Neural progenitor cell (in vitro differentiated cells): ENCODE results near the gene PLXNC1. TPM values are rescaled to one million over a fixed set of nuclear protein-coding genes. Genes with fewer than 3 reads are reported as not detected.

Experiments used
- DNase-seq: peaks from one replicate; pipeline ENCODE4 v3.0.0-alpha.2; 2016; ENCODE audit warnings: low spot score
- H2AFZ ChIP-seq: fragments of 200-600 bp; sonication (generic); replicated peaks from 2 replicates; pipeline ENCODE4 v1.6.1; 2016; ENCODE audit warnings: antibody characterized with exemption
- H3F3A ChIP-seq: fragments of 200-600 bp; sonication (generic); 2 replicates; pipeline ENCODE4 v1.6.1; 2016; ENCODE audit warnings: antibody characterized with exemption, low read depth
- H3K27ac ChIP-seq: fragments of 200-600 bp; sonication (generic); 2 replicates; pipeline ENCODE4 v1.5.1; 2016; ENCODE audit warnings: mild to moderate bottlenecking
- H3K27me3 ChIP-seq: fragments of 200-600 bp; sonication (generic); 2 replicates; pipeline ENCODE4 v1.6.1; 2016; ENCODE audit warnings: mild to moderate bottlenecking, moderate library complexity
- H3K36me3 ChIP-seq: fragments of 200-600 bp; sonication (generic); 2 replicates; pipeline ENCODE4 v1.5.1; 2016
- H3K4me1 ChIP-seq: fragments of 200-600 bp; sonication (generic); 2 replicates; pipeline ENCODE4 v1.6.1; 2016; ENCODE audit warnings: mixed run types
- H3K4me2 ChIP-seq: fragments of 200-600 bp; sonication (generic); 2 replicates; pipeline ENCODE4 v1.6.1; 2016
- H3K4me3 ChIP-seq: fragments of 200-600 bp; sonication (generic); 2 replicates; pipeline ENCODE4 v1.5.1; 2016
- H3K79me2 ChIP-seq: fragments of 200-600 bp; sonication (generic); 2 replicates; pipeline ENCODE4 v1.6.1; 2016; ENCODE audit warnings: low read depth
- H3K9ac ChIP-seq: fragments of 200-600 bp; sonication (generic); 2 replicates; pipeline ENCODE4 v1.6.1; 2016
- H3K9me3 ChIP-seq: fragments of 200-600 bp; sonication (generic); 2 replicates; pipeline ENCODE4 v1.5.1; 2016; ENCODE audit warnings: low read depth
- H4K20me1 ChIP-seq: fragments of 200-600 bp; sonication (generic); 2 replicates; pipeline ENCODE4 v1.6.1; 2016; ENCODE audit warnings: low read depth
- H3K27ac Mint-ChIP-seq: 3 replicates; pipeline ENCODE4 v1.8.0; 2021; ENCODE audit warnings: mixed read lengths
- H3K27me3 Mint-ChIP-seq: 2 replicates; pipeline ENCODE4 v1.8.0; 2022; ENCODE audit warnings: low read depth, mild to moderate bottlenecking, inconsistent platforms, moderate library complexity, mixed read lengths; ENCODE audit not compliant: insufficient read depth
- H3K36me3 Mint-ChIP-seq: 3 replicates; pipeline ENCODE4 v1.8.0; 2021; ENCODE audit warnings: mixed read lengths
- H3K4me1 Mint-ChIP-seq: 3 replicates; pipeline ENCODE4 v1.8.0; 2021; ENCODE audit warnings: mixed read lengths
- H3K4me3 Mint-ChIP-seq: 3 replicates; pipeline ENCODE4 v1.8.0; 2021; ENCODE audit warnings: mild to moderate bottlenecking, moderate library complexity, mixed read lengths
- H3K9me3 Mint-ChIP-seq: 3 replicates; pipeline ENCODE4 v1.8.0; 2020; ENCODE audit warnings: mixed read lengths
- EZH2 ChIP-seq: fragments of 200-600 bp; sonication (generic); IDR thresholded peaks from 2 replicates; pipeline ENCODE4 v1.6.1; 2017; ENCODE audit warnings: antibody characterized with exemption, mild to moderate bottlenecking, moderate library complexity
- EZH2phosphoT487 ChIP-seq: fragments of 200-600 bp; sonication (generic); IDR thresholded peaks from 2 replicates; pipeline ENCODE4 v1.6.1; 2017; ENCODE audit warnings: antibody characterized with exemption
- total RNA-seq: library from RNA; depleted of rRNA; stranded (reverse); fragments of >200 nt; gene quantifications from 2 replicates; pipeline ENCODE4 v1.2.3, GENCODE V29; 2015; ENCODE audit warnings: low replicate concordance
- TF ChIP-seq, protein P1 (sequence below): fragments of 200-600 bp; sonication (generic); IDR thresholded peaks from 2 replicates; pipeline ENCODE4 v1.5.1; 2017; ENCODE audit warnings: antibody characterized with exemption, mild to moderate bottlenecking

The PLXNC1 gene
- total RNA-seq, 1 donor from 2014 or later = 16.7 TPM

GRCh38 chr12:94269316-94269999 lies 121.1 kb downstream of the PLXNC1 start:
- H3K27me3 ChIP-seq = no peaks in the 10 kb centered on the region
- H3F3A ChIP-seq = no peaks in the 10 kb centered on the region
- peaks cover 13% of the 10 kb centered on the region for H3K4me1 ChIP-seq
- H3K36me3 ChIP-seq = no peaks in the 10 kb centered on the region
- Mint-ChIP-seq H3K4me3 (no peak overlapping the region), H3K9me3 (no peaks in the 10 kb centered on the region), H3K36me3 (peaks cover 29% of the 10 kb centered on the region), H3K4me1 (peaks cover 5% of the 10 kb centered on the region), H3K27ac (no peak overlapping the region), H3K27me3 (peaks cover 7% of the 10 kb centered on the region)
- no peak overlapping the region for H3K27ac ChIP-seq
- TF ChIP-seq EZH2phosphoT487 (no peak), EZH2 (no peak)
- TF ChIP-seq, protein P1, sequence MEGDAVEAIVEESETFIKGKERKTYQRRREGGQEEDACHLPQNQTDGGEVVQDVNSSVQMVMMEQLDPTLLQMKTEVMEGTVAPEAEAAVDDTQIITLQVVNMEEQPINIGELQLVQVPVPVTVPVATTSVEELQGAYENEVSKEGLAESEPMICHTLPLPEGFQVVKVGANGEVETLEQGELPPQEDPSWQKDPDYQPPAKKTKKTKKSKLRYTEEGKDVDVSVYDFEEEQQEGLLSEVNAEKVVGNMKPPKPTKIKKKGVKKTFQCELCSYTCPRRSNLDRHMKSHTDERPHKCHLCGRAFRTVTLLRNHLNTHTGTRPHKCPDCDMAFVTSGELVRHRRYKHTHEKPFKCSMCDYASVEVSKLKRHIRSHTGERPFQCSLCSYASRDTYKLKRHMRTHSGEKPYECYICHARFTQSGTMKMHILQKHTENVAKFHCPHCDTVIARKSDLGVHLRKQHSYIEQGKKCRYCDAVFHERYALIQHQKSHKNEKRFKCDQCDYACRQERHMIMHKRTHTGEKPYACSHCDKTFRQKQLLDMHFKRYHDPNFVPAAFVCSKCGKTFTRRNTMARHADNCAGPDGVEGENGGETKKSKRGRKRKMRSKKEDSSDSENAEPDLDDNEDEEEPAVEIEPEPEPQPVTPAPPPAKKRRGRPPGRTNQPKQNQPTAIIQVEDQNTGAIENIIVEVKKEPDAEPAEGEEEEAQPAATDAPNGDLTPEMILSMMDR = no peak
- no peaks in the 10 kb centered on the region for H3K9me3 ChIP-seq
- H3K9ac ChIP-seq = no peak overlapping the region
- no peaks in the 10 kb centered on the region for H3K79me2 ChIP-seq
- no peak for DNase-seq
- no peak overlapping the region for H3K4me2 ChIP-seq
- H4K20me1 ChIP-seq = no peaks in the 10 kb centered on the region
- H3K4me3 ChIP-seq = no peak overlapping the region
- H2AFZ ChIP-seq = no peak overlapping the region

GRCh38 chr12:94271351-94271750 lies 123.0 kb downstream of the PLXNC1 start:
- H3K27ac Mint-ChIP-seq = no peak overlapping the region
- TF ChIP-seq, protein P1 = no peak
- TF ChIP-seq EZH2phosphoT487 (no peak), EZH2 (no peak)
- H3K4me1 Mint-ChIP-seq = no peaks in the 10 kb centered on the region
- H3K4me3 ChIP-seq = no peak overlapping the region
- no peak overlapping the region for H3K4me3 Mint-ChIP-seq
- H3K4me1 ChIP-seq = peaks cover 9% of the 10 kb centered on the region
- no peaks in the 10 kb centered on the region for H3K9me3 Mint-ChIP-seq
- no peaks in the 10 kb centered on the region for H3K36me3 ChIP-seq
- H3F3A ChIP-seq = no peaks in the 10 kb centered on the region
- no peak overlapping the region for H3K27ac ChIP-seq
- H3K27me3 ChIP-seq = no peaks in the 10 kb centered on the region
- no peak overlapping the region for H2AFZ ChIP-seq
- H3K4me2 ChIP-seq = no peak overlapping the region
- H3K9me3 ChIP-seq = no peaks in the 10 kb centered on the region
- no peaks in the 10 kb centered on the region for H3K79me2 ChIP-seq
- H4K20me1 ChIP-seq = no peaks in the 10 kb centered on the region
- H3K9ac ChIP-seq = no peak overlapping the region
- peaks cover 17% of the 10 kb centered on the region for H3K36me3 Mint-ChIP-seq
- H3K27me3 Mint-ChIP-seq = peaks cover 4% of the 10 kb centered on the region
- DNase-seq = no peak

- H3K4me3 ChIP-seq = no peak overlapping the region
- no peaks in the 10 kb centered on the region for H3K79me2 ChIP-seq
- H3K36me3 ChIP-seq = no peaks in the 10 kb centered on the region
- no peaks in the 10 kb centered on the region for H4K20me1 ChIP-seq
- Mint-ChIP-seq H3K27ac (no peak overlapping the region), H3K4me1 (peaks cover 6% of the 10 kb centered on the region), H3K9me3 (no peaks in the 10 kb centered on the region), H3K4me3 (no peak overlapping the region), H3K36me3 (peaks cover 13% of the 10 kb centered on the region), H3K27me3 (peaks cover 3% of the 10 kb centered on the region)
- no peak overlapping the region for H2AFZ ChIP-seq
- no peak overlapping the region for H3K4me2 ChIP-seq
- H3K27me3 ChIP-seq = no peaks in the 10 kb centered on the region
- no peaks in the 10 kb centered on the region for H3F3A ChIP-seq
- no peaks in the 10 kb centered on the region for H3K9me3 ChIP-seq
- H3K9ac ChIP-seq = no peak overlapping the region
- TF ChIP-seq EZH2 (no peak), EZH2phosphoT487 (no peak)
- TF ChIP-seq, protein P1 = no peak
- peaks cover 17% of the 10 kb centered on the region for H3K4me1 ChIP-seq
- H3K27ac ChIP-seq = no peak overlapping the region
- no peak for DNase-seq
Observed at GRCh38 chr12:94272280-94272679, 123.9 kb downstream of the PLXNC1 start.
